Measurements from ENCODE around the gene RGS13.

RGS13 gene

GRCh38 chr1:192654120-192654519 lies 18.2 kb downstream of the RGS13 start:
- no peak overlapping the region for H3K4me3 ChIP-seq (ENCODE audit: low read depth, low read length)
- DNase-seq (ENCODE audit: low read depth): no peak
- no peak for TF ChIP-seq CTCF (IDR thresholded peaks at IDR 0.05; ENCODE audit: low read depth, low read length, missing control alignments)

GRCh38 chr1:192654591-192655251 lies 18.8 kb downstream of the RGS13 start:
- DNase-seq (ENCODE audit: low read depth): no peak
- no peak overlapping the region for H3K4me3 ChIP-seq (ENCODE audit: low read depth, low read length)
- no peak for TF ChIP-seq CTCF (IDR thresholded peaks at IDR 0.05; ENCODE audit: low read depth, low read length, missing control alignments)

- no peak overlapping the region for H3K4me3 ChIP-seq (ENCODE audit: low read depth, low read length)
- TF ChIP-seq CTCF (IDR thresholded peaks at IDR 0.05; ENCODE audit: low read depth, low read length, missing control alignments): no peak
- no peak for DNase-seq (ENCODE audit: low read depth)
These were observed 21.8 kb downstream of the RGS13 start for GRCh38 chr1:192657760-192658159.

GRCh38 chr1:192658255-192658654 lies 22.3 kb downstream of the RGS13 start:
- DNase-seq (ENCODE audit: low read depth): no peak
- no peak for TF ChIP-seq CTCF (IDR thresholded peaks at IDR 0.05; ENCODE audit: low read depth, low read length, missing control alignments)
- no peak overlapping the region for H3K4me3 ChIP-seq (ENCODE audit: low read depth, low read length)

- no peak for DNase-seq (ENCODE audit: low read depth)
- H3K4me3 ChIP-seq (ENCODE audit: low read depth, low read length): no peak overlapping the region
- no peak for TF ChIP-seq CTCF (IDR thresholded peaks at IDR 0.05; ENCODE audit: low read depth, low read length, missing control alignments)
These were observed 24.7 kb downstream of the RGS13 start for GRCh38 chr1:192660613-192661012.

- no peak for DNase-seq (ENCODE audit: low read depth)
- H3K4me3 ChIP-seq (ENCODE audit: low read depth, low read length): no peak overlapping the region
- TF ChIP-seq CTCF (IDR thresholded peaks at IDR 0.05; ENCODE audit: low read depth, low read length, missing control alignments): no peak
These were observed 32.5 kb downstream of the RGS13 start for GRCh38 chr1:192668409-192668983.

GRCh38 chr1:192669174-192669573 lies 33.2 kb downstream of the RGS13 start:
- TF ChIP-seq CTCF (IDR thresholded peaks at IDR 0.05; ENCODE audit: low read depth, low read length, missing control alignments): no peak
- no peak for DNase-seq (ENCODE audit: low read depth)
- H3K4me3 ChIP-seq (ENCODE audit: low read depth, low read length): no peak overlapping the region
